ENCODE data around the gene BHLHA15. TPM values are rescaled to one million over a fixed set of nuclear protein-coding genes. Genes with fewer than 3 reads are reported as not detected.

Gene BHLHA15
- total RNA-seq, 1 experiment from 2014 or later, result 1.8 TPM

DNA sequence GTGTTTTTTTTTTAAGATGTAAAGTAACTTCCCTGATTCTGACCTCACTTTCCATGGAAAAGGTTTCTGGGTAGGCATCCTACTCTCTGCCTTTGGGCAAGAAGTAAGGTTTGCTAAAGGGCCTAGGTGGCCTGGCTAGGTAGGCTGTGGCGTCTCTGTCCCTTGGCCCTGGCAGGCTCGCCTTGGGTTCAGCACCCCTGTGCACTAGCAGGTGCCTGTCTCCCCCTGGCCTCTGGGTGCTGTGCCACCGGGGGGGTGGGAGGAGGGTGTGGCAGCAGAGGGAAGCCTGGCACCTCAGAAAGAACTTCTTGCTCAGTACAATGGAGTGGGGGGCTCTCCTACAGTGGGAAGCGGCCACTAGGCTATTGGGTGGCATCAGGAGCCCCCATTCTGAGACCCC lies 26.8 kb downstream of the BHLHA15 start:
- Mint-ChIP-seq H3K4me1 (ENCODE audit: low read depth, unreplicated experiment) (no peaks in the 10 kb centered on the region), H3K4me3 (ENCODE audit: low read depth, unreplicated experiment) (no peak overlapping the region), H3K27me3 (ENCODE audit: unreplicated experiment) (no peaks in the 10 kb centered on the region), H3K9me3 (ENCODE audit: low read depth, unreplicated experiment) (no peaks in the 10 kb centered on the region), H3K36me3 (ENCODE audit: insufficient read depth, unreplicated experiment) (no peaks in the 10 kb centered on the region), H3K27ac (ENCODE audit: unreplicated experiment) (no peak overlapping the region)
- CTCF ChIA-PET, result no interaction called here
- intact Hi-C loops (cut with micrococcal nuclease; ENCODE audit: unreplicated experiment), result no loop called here
- TF ChIP-seq, protein P1, sequence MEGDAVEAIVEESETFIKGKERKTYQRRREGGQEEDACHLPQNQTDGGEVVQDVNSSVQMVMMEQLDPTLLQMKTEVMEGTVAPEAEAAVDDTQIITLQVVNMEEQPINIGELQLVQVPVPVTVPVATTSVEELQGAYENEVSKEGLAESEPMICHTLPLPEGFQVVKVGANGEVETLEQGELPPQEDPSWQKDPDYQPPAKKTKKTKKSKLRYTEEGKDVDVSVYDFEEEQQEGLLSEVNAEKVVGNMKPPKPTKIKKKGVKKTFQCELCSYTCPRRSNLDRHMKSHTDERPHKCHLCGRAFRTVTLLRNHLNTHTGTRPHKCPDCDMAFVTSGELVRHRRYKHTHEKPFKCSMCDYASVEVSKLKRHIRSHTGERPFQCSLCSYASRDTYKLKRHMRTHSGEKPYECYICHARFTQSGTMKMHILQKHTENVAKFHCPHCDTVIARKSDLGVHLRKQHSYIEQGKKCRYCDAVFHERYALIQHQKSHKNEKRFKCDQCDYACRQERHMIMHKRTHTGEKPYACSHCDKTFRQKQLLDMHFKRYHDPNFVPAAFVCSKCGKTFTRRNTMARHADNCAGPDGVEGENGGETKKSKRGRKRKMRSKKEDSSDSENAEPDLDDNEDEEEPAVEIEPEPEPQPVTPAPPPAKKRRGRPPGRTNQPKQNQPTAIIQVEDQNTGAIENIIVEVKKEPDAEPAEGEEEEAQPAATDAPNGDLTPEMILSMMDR (IDR thresholded peaks at IDR 0.05; ENCODE audit: unreplicated experiment), result no peak
- DNase-seq, result no peak
- BruUV-seq (replicated peaks), result no TSS peak

DNA sequence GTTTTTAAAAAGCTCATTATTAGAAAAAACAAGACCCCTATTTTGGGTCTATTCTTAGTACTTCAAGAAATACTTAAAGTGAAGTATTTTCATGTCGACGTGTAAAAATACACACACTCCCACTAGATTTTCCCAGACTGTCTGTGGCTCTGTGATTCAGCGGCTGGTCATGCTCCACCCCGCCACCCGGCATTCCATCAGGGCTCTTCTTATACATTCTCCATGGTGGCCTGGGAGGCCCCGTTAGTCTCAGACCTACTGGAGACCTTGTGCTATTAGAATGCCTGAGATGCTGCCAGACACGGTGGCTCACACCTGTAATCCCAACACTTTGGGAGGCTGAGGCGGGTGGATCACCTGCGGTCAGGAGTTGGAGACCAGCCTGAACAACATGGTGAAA lies 27.7 kb downstream of the BHLHA15 start:
- Mint-ChIP-seq H3K4me1 (ENCODE audit: low read depth, unreplicated experiment) (no peaks in the 10 kb centered on the region), H3K27me3 (ENCODE audit: unreplicated experiment) (no peaks in the 10 kb centered on the region), H3K36me3 (ENCODE audit: insufficient read depth, unreplicated experiment) (no peaks in the 10 kb centered on the region), H3K4me3 (ENCODE audit: low read depth, unreplicated experiment) (no peak overlapping the region), H3K27ac (ENCODE audit: unreplicated experiment) (no peak overlapping the region), H3K9me3 (ENCODE audit: low read depth, unreplicated experiment) (no peaks in the 10 kb centered on the region)
- intact Hi-C loops (cut with micrococcal nuclease; ENCODE audit: unreplicated experiment), result no loop called here
- TF ChIP-seq, protein P1 (IDR thresholded peaks at IDR 0.05; ENCODE audit: unreplicated experiment), result no peak
- no TSS peak for BruUV-seq (replicated peaks)
- DNase-seq, result no peak
- CTCF ChIA-PET, result interaction anchor here (0.6 kb wide), 1 partner anchor 251 kb away, joined by 4 read pairs; no protein-coding TSS in a partner anchor

DNA sequence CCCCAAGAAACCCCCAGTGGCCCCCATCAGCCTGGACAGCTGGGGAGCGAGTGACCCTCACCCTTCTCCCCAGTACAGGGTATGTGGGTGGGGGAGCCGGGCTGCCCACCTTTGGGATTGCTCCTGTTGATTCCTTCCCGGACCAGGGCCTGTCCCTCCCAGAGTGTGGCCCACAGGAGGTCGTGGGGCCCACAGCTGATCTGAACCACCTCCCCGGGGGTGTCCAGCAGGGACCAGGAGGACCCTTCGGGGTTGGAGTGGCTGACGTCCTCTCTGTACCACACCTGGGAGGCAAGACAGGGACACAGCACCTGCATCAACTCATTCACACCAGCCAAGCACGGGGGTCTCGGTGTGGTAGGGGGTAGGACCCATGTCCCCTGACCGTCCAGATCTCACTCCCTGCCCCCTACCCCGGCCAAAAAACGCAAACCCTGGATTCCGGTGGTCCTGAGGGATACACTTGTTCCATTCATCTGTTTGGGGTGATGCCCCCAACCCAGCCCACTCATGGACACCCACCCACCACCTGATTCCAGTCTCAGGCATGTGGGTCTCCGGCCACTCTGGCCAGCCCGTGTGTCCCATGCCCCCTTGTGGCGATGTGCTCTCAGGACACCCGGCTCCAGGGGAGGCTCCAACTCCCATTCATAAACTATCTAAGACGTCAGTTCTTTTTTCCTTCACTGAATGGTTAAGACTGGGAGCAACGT lies 29.9 kb downstream of the BHLHA15 start:
- Mint-ChIP-seq H3K27ac (ENCODE audit: unreplicated experiment) (no peak overlapping the region), H3K9me3 (ENCODE audit: low read depth, unreplicated experiment) (no peaks in the 10 kb centered on the region), H3K4me1 (ENCODE audit: low read depth, unreplicated experiment) (no peaks in the 10 kb centered on the region), H3K36me3 (ENCODE audit: insufficient read depth, unreplicated experiment) (no peaks in the 10 kb centered on the region), H3K4me3 (ENCODE audit: low read depth, unreplicated experiment) (no peak overlapping the region), H3K27me3 (ENCODE audit: unreplicated experiment) (no peaks in the 10 kb centered on the region)
- TF ChIP-seq, protein P1 (IDR thresholded peaks at IDR 0.05; ENCODE audit: unreplicated experiment), result peak; percentile 62
- intact Hi-C loops (cut with micrococcal nuclease; ENCODE audit: unreplicated experiment), result no loop called here
- DNase-seq, result peak; percentile 60
- CTCF ChIA-PET, result no interaction called here
- no TSS peak for BruUV-seq (replicated peaks)

DNA sequence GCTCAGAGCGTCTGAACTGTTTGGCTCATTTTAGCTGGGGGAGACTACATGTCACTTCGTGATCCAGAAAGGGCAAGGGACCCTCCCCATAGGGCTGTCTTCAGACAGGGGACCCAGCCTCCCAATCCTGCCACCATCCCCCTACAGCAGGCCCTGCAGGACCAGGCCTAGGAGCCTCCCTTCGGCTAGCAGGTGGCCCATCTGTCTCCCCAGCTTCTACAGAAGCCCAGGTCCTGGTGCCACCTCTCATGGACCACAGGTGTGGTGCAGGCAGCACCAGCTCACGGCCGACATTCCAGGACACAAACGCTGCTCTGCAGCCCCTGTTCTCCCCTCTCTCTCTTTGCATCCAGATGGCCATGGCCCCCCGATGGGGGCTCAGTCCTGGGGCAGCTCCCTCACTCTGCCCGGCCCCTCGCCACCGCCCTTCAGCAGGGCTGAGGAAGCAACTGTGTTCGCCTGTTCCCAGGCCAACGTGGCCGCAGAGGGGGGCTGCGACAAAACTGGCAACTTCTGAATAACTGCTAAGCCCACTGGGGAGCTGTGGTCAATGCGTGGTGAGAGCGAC lies 30.5 kb downstream of the BHLHA15 start:
- no peaks in the 10 kb centered on the region for H3K36me3 Mint-ChIP-seq (ENCODE audit: insufficient read depth, unreplicated experiment)
- intact Hi-C loops (cut with micrococcal nuclease; ENCODE audit: unreplicated experiment), result no loop called here
- CTCF ChIA-PET, result no interaction called here
- no peak overlapping the region for H3K4me3 Mint-ChIP-seq (ENCODE audit: low read depth, unreplicated experiment)
- no peak overlapping the region for H3K27ac Mint-ChIP-seq (ENCODE audit: unreplicated experiment)
- TF ChIP-seq, protein P1 (IDR thresholded peaks at IDR 0.05; ENCODE audit: unreplicated experiment), result no peak
- DNase-seq, result no peak
- BruUV-seq (replicated peaks), result no TSS peak
- no peaks in the 10 kb centered on the region for H3K27me3 Mint-ChIP-seq (ENCODE audit: unreplicated experiment)
- H3K9me3 Mint-ChIP-seq (ENCODE audit: low read depth, unreplicated experiment), result no peaks in the 10 kb centered on the region
- no peaks in the 10 kb centered on the region for H3K4me1 Mint-ChIP-seq (ENCODE audit: low read depth, unreplicated experiment)
